Measurements from ENCODE around the gene PPP6R2. TPM values are rescaled to one million over a fixed set of nuclear protein-coding genes. Genes with fewer than 3 reads are reported as not detected.
A peak's percentile ranks its signal among the peaks of the same experiment; 100 is the strongest.

Gene PPP6R2
- total RNA-seq, 1 donor from 2014 or later = 75.5 TPM

- DNase-seq (ENCODE audit: low spot score) = no peak
These were observed 37.7 kb upstream of the PPP6R2 start for GRCh38 chr22:50305393-50305922.

GRCh38 chr22:50305923-50306566, 37.1 kb upstream of the PPP6R2 start:
- peak; percentile 84 for DNase-seq (ENCODE audit: low spot score)

GRCh38 chr22:50306753-50307749, 36.1 kb upstream of the PPP6R2 start, which contains the start of gene PLXNB2:
PLXNB2 (minus strand) TSS chr22:50307646; CDS start chr22:50290584, 17,062 bp downstream.
- peak; percentile 72 for DNase-seq (ENCODE audit: low spot score)

GRCh38 chr22:50307890-50308596, 35.1 kb upstream of the PPP6R2 start:
- DNase-seq (ENCODE audit: low spot score) = no peak

- peak; percentile 64 for DNase-seq (ENCODE audit: low spot score)
These were observed 34.6 kb upstream of the PPP6R2 start for GRCh38 chr22:50308597-50308935.

- no peak for DNase-seq (ENCODE audit: low spot score)
These were observed 34.0 kb upstream of the PPP6R2 start for GRCh38 chr22:50308986-50309600.

- no peak for DNase-seq (ENCODE audit: low spot score)
These were observed 33.5 kb upstream of the PPP6R2 start for GRCh38 chr22:50309601-50309991.

- DNase-seq (ENCODE audit: low spot score) = no peak
These were observed 33.0 kb upstream of the PPP6R2 start for GRCh38 chr22:50310031-50310722.

GRCh38 chr22:50310949-50311444, 32.1 kb upstream of the PPP6R2 start:
- no peak for DNase-seq (ENCODE audit: low spot score)

- DNase-seq (ENCODE audit: low spot score) = no peak
These were observed 31.3 kb upstream of the PPP6R2 start for GRCh38 chr22:50311606-50312351.

- no peak for DNase-seq (ENCODE audit: low spot score)
These were observed 30.8 kb upstream of the PPP6R2 start for GRCh38 chr22:50312371-50312770.

- no peak for DNase-seq (ENCODE audit: low spot score)
These were observed 30.1 kb upstream of the PPP6R2 start for GRCh38 chr22:50313021-50313420.

GRCh38 chr22:50313600-50313999, 29.5 kb upstream of the PPP6R2 start:
- DNase-seq (ENCODE audit: low spot score) = no peak

- DNase-seq (ENCODE audit: low spot score) = no peak
These were observed 29.1 kb upstream of the PPP6R2 start for GRCh38 chr22:50314081-50314454.

- DNase-seq (ENCODE audit: low spot score) = peak; percentile 58
These were observed 28.5 kb upstream of the PPP6R2 start for GRCh38 chr22:50314455-50315288.

- DNase-seq (ENCODE audit: low spot score) = no peak
These were observed 27.6 kb upstream of the PPP6R2 start for GRCh38 chr22:50315289-50316113.

- no peak for DNase-seq (ENCODE audit: low spot score)
These were observed 26.7 kb upstream of the PPP6R2 start for GRCh38 chr22:50316114-50317065.
